MG63 (cell line): ENCODE measurements around the gene MED26. TPM values are rescaled to one million over a fixed set of nuclear protein-coding genes. Genes with fewer than 3 reads are reported as not detected.
A peak's percentile ranks its signal among the peaks of the same experiment; 100 is the strongest.

Source experiments
- DNase-seq: peaks from one replicate; pipeline ENCODE4 v3.0.0-alpha.2; 2020
- H3K27me3 ChIP-seq: fragments of 250-450 bp; sonication (Bioruptor Pico); 2 replicates; pipeline ENCODE4 v1.5.1; 2020; ENCODE audit warnings: mild to moderate bottlenecking, moderate library complexity
- H3K36me3 ChIP-seq: fragments of 250-450 bp; sonication (Bioruptor Pico); 2 replicates; pipeline ENCODE4 v1.5.1; 2020; ENCODE audit warnings: mild to moderate bottlenecking, moderate library complexity
- H3K4me3 ChIP-seq: fragments of 250-450 bp; sonication (Bioruptor Pico); 2 replicates; pipeline ENCODE4 v1.5.1; 2020; ENCODE audit warnings: mild to moderate bottlenecking, moderate library complexity
- H3K9me3 ChIP-seq: fragments of 250-450 bp; sonication (Bioruptor Pico); 2 replicates; pipeline ENCODE4 v1.5.1; 2020; ENCODE audit warnings: mild to moderate bottlenecking, moderate library complexity
- total RNA-seq: library from RNA; depleted of rRNA; stranded (reverse); fragments of >200 nt; shearing (Covaris generic); gene quantifications from 2 replicates; pipeline ENCODE4 v1.2.3, GENCODE V29; 2014; ENCODE audit warnings: low replicate concordance

Gene MED26
- total RNA-seq, 1 experiment from 2014 or later, result 10.5 TPM

DNA sequence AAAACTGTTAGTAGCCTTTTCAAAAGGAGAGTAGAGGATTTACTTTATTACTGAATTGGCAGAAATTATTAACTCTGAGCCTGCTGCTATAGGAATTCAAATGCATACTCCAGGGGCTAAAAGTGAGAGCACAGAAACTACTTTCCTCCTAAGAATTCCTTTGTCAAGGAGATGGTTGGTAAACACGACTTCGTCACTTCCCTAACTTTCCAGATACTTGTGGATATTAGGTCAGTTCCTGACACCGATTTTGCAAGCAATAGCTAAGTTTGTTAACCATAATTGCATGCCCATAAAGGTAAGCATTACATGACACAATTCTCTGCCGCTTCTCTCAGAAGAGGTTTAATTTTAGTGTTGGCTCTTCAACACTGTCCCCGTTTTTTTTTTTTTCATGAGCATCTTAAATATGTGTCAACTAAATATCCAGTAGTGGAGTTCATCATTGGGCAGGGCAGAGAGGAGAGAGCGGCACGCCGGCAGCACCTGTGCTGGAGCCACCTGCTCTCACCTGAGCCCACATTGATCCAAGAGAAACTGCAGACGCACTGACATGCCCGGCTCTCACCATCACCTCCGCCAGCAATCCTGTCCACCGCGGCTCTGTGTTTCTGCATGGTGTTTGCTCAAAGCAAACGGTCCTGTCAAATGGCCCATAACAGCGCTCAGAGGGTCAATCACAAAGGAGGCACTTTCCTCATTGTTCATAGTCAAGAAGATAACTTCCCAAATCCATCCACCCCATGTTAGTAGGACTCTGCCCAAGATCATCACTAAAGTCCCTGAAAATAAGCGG lies 2.6 kb downstream of the MED26 start:
- peaks cover 42% of the 10 kb centered on the region for H3K36me3 ChIP-seq
- H3K9me3 ChIP-seq, result no peaks in the 10 kb centered on the region
- H3K27me3 ChIP-seq, result no peaks in the 10 kb centered on the region
- H3K4me3 ChIP-seq, result 0 out of 2 replicates have a peak overlapping the region, but pooled peaks have one; percentile 93
- DNase-seq, result no peak

DNA sequence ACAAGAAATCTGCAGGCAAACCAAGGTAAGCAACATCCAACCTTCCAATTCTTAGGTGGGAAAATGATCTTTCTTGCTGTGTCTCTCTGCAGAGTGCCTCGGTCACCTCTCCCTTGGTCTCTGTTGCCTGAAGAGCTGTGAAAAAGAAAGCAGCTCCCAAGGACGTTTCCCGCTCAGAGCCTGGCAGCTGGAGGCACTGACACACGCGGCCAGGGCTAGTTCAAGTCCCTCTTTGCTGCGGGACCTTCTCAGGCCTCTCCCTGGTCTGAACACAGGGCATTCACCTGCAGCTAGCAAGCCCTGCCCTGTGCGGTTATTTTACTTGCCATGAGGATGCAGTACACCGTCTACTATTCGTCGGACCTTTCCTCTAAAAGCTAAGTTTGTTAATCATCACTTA lies 3.8 kb downstream of the MED26 start:
- no peaks in the 10 kb centered on the region for H3K9me3 ChIP-seq

DNA sequence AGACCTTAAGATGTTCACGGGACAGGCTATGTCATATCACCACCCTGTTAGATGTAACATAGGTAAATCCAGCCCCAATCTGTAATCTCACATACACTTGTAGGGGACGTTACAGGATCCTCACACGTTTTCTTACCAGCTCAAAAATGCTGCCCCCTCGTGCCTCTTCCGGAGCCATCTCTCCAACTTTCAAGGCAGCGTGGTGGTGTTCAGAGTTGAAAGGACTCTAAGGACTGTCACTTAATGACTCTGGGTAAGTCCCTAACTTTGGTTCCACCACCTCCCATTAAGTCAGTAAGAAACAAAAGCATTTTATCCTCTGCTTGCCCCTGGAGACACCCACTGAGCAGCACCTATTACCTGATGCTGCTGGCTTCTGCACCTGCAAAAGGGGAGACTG lies 4.4 kb downstream of the MED26 start:
- H3K36me3 ChIP-seq, result peaks cover 33% of the 10 kb centered on the region
- DNase-seq, result no peak

More for the DNA sequence above, 3.8 kb downstream of the MED26 start:
- Histone ChIP-seq H3K4me3 (no peak overlapping the region), H3K36me3 (peaks cover 36% of the 10 kb centered on the region), H3K27me3 (no peaks in the 10 kb centered on the region)
- DNase-seq, result no peak

DNA sequence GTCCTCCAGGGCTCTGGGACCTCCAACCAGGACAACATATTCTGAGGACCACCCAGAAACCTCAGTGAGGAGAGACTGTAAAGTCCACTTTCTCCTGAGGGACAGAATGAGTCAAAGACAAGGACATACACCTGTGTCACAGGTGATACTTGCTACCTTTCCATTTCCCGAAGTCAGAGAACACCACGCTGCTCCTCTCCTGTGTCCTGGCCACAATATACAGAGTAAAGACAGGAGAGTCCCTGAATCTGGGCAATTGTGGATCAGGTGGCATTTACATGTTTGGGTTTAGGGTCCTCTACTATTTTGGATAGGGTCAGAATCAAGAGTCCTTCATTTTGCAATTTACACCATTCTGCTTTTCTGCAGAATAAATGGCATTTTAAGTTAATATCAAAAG lies 4.9 kb downstream of the MED26 start:
- Histone ChIP-seq H3K27me3 (no peaks in the 10 kb centered on the region), H3K36me3 (peaks cover 33% of the 10 kb centered on the region), H3K9me3 (no peaks in the 10 kb centered on the region), H3K4me3 (no peak overlapping the region)
- DNase-seq, result no peak

More for the DNA sequence above, 4.4 kb downstream of the MED26 start:
- Histone ChIP-seq H3K4me3 (no peak overlapping the region), H3K27me3 (no peaks in the 10 kb centered on the region), H3K9me3 (no peaks in the 10 kb centered on the region)

DNA sequence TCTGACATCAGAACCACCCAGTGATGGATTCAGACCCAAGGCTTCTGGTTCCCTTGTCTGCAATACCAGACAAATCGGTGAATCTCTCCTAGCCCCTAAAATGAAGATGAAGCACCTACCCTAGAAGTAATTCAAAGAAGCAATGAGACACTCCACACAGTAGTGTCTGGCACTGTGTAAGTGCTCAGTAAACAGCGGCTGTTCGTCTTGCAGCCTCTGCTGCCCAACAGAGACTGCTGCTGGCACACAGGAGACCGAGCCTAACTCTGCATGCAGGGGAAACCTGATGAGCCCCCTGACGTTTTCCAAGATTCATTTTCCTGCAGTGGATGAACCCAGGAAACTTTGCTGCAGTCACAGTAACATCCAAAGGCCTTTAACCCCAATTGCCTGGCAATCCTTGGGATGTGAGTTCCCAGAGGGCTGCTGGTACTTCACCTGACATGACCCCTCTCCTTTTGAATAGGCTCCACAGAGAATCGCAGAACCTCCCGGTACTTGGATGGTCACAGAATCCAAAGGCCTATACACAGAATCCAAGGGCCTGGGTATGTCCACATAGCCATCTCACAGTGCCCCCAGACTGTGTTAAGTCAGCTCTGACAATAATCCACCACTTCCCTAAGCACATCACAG lies 6.7 kb downstream of the MED26 start:
- no peaks in the 10 kb centered on the region for H3K9me3 ChIP-seq
- no peak overlapping the region for H3K4me3 ChIP-seq
- peaks cover 33% of the 10 kb centered on the region for H3K36me3 ChIP-seq
- DNase-seq, result no peak
- no peaks in the 10 kb centered on the region for H3K27me3 ChIP-seq

DNA sequence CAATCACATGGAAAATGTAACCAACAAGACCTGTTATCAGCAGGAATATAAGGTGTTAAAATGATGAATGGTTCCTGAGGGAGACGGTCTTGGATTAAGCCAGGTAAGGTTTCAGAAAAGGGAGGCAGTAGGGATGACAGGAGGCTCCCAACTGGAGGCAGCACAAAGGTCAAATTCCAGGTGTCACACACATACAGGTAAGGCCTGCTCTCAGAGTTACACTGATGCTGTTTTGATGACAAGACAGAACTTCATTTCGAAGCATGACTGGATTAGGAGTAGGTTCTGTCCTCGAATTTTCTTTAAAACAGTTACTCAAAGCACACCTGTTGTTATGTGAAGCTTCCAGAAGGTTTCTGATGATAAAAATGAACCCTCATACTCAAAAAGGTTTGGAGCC lies 7.4 kb downstream of the MED26 start:
- no peak for DNase-seq
- Histone ChIP-seq H3K27me3 (no peaks in the 10 kb centered on the region), H3K36me3 (peaks cover 28% of the 10 kb centered on the region), H3K9me3 (no peaks in the 10 kb centered on the region), H3K4me3 (no peak overlapping the region)

DNA sequence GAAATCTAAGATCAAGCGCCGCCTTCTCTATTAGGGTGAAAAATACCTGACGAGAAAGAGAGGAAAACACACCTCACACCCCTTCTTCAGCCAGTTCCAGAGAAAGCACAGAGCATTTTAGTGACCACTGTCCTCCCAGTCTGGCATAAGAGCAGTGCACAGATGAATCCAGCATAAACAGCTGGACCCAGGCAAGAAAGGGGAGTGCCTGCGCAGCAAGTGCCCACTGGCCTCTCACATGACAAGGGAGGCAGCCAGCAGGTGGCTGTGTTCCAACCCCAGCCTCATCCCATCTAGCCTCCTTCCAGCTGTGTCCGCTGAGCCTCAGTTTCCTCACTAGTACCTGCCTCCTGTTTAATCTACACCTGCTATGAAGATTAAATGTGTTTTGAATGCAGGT lies 8.0 kb downstream of the MED26 start:
- DNase-seq, result no peak
- peaks cover 23% of the 10 kb centered on the region for H3K36me3 ChIP-seq
- no peaks in the 10 kb centered on the region for H3K9me3 ChIP-seq
- H3K4me3 ChIP-seq, result no peak overlapping the region
- H3K27me3 ChIP-seq, result no peaks in the 10 kb centered on the region

DNA sequence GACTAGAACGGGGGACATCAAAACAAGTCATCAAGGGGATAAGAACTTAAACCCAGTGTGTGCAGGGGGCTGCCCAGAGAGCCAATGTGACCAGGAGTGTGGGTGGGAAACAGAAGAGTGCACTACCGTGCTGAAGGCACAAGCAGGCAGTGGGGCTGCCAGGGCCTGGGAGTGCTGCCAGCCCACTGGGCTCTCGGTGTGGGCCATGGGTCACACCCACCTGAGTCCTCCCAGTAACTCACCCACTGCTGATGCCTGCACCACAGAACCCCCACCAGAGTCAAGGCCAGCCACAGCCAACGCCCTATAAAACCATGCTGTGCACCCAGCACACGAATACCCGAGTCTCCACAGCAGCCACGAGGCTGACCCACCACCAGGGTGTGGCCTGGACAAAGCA lies 8.5 kb downstream of the MED26 start:
- Histone ChIP-seq H3K9me3 (no peaks in the 10 kb centered on the region), H3K27me3 (no peaks in the 10 kb centered on the region), H3K36me3 (peaks cover 17% of the 10 kb centered on the region), H3K4me3 (no peak overlapping the region)
- DNase-seq, result peak; percentile 41

DNA sequence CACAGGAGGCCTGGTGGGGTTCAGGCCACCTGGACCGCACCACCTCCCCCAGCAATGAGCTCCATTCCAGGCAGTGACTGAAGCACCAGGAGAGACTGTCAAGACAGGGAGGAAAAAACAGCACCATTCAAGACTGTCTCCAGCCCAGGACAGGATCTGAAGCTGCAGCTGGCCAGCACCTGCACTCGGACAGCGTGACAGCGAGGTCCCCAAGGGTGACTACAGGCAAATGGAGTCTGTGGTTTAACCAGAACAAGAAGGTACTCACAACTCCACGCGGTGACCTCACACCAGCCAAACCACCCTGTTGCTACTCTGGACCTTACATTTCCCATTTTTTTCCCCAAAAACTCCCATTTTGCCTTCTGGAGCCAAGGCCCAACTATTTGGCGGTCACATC lies 9.8 kb downstream of the MED26 start:
- Histone ChIP-seq H3K4me3 (no peak overlapping the region), H3K27me3 (no peaks in the 10 kb centered on the region), H3K9me3 (no peaks in the 10 kb centered on the region), H3K36me3 (peaks cover 5% of the 10 kb centered on the region)
- no peak for DNase-seq

DNA sequence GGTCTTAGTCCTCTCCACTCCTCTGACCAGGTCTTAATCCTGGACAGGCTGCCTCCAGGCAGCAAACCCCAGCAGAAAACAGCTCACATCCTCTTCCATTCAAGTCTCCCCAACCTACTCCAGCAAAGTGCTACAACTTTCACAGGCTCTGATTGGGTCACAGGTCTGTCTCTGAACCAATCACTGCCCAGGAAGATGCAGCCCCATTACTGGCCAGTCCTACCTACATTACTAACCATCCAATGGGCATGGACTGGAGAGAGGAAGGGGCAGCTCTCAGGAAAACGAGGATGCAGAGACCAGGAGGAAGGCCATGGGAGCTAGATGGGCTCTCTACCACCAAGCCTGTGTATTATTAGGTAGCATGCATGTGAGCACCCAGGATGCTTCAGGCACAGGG lies 12.2 kb downstream of the MED26 start:
- H3K36me3 ChIP-seq, result no peaks in the 10 kb centered on the region; the same call in 1 of the 2 replicates
- H3K9me3 ChIP-seq, result no peaks in the 10 kb centered on the region
- no peak overlapping the region for H3K4me3 ChIP-seq
- no peaks in the 10 kb centered on the region for H3K27me3 ChIP-seq
- DNase-seq, result no peak

DNA sequence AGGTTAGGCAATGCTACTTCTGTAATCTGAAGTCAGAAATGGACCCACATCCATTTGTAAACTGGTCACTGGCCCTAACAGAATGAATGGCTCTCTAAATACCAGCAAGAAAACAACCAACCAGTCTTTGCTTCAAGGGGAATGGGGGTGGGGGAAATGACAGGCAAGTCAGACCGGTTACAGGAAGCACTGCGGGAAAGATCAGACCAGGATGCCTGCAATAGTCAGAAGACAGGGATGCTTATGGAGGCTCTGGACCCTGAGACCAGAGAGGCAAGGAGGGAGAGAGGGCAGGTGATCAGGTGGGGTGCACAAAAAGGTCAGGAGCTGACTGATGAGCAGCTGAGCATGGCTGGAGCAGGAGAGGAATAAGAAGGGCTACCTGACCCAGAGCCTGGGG lies 13.1 kb downstream of the MED26 start:
- Histone ChIP-seq H3K27me3 (no peaks in the 10 kb centered on the region), H3K36me3 (no peaks in the 10 kb centered on the region; the same call in 1 of the 2 replicates), H3K4me3 (no peak overlapping the region), H3K9me3 (no peaks in the 10 kb centered on the region)
- no peak for DNase-seq

DNA sequence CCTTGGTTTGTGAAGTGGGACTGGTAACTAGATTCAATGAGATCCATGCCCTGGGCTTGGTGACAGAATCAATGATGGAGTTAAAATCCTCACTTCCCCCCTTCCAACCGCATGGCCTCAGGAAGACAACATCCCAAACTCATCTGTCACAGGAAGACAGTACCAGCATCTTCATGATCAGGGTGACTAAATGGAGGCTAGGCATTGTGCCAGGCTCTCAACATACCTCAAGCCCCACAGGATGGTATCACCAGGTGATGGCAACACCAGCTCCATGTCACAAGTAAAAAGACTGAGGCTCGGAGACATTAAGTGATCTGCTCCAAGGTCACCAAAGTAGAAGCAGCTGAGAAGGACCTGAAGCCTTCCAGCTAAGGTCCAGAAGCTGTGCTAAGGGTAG lies 14.2 kb downstream of the MED26 start:
- no peaks in the 10 kb centered on the region; the same call in 1 of the 2 replicates for H3K36me3 ChIP-seq
- no peaks in the 10 kb centered on the region for H3K9me3 ChIP-seq
- no peak for DNase-seq
- no peaks in the 10 kb centered on the region for H3K27me3 ChIP-seq
- no peak overlapping the region for H3K4me3 ChIP-seq

DNA sequence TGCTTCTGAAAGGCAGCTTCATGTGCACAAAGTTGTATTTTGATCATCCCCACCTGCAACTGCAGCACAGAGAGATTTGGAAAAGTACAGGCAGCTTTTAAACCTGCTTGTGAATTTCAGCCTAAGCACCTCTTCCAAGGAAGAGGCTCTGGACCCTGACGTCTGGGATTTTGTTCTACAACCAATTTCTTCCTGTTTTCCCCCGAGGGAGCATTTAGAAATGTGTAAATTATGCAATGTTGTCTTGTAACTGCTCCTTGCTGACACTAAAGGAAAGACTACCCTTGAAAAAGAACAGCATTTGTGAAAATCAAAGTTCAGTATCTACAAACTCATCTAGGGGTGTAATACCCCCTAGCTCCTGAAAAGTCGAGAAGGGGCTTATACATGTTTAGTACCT lies 15.4 kb downstream of the MED26 start:
- H3K4me3 ChIP-seq, result no peak overlapping the region
- no peak for DNase-seq
- H3K27me3 ChIP-seq, result no peaks in the 10 kb centered on the region
- H3K36me3 ChIP-seq, result no peaks in the 10 kb centered on the region; the same call in 1 of the 2 replicates
- no peaks in the 10 kb centered on the region for H3K9me3 ChIP-seq

DNA sequence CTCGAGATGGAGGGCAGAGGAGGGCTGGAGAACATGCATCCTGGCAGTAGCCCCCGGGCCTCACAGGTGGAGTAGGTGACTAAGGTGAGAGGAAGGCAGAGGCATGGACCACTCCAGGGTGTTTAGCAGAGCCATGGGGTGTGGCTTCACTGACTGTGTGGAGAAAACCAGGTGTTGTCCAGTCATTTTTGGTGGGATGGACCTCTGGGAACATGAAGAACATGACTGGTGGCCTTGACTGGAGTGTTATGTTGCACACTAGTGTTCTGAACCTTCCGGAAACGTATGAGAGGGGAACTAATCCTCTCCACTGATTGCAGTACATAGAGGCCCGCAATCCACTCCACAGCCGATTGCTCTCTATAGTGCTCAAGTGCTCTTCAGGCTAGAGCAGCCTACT lies 16.9 kb downstream of the MED26 start:
- no peak for DNase-seq
- no peaks in the 10 kb centered on the region for H3K27me3 ChIP-seq
- H3K4me3 ChIP-seq, result no peak overlapping the region
- H3K9me3 ChIP-seq, result no peaks in the 10 kb centered on the region
- H3K36me3 ChIP-seq, result no peaks in the 10 kb centered on the region; the same call in 1 of the 2 replicates

DNA sequence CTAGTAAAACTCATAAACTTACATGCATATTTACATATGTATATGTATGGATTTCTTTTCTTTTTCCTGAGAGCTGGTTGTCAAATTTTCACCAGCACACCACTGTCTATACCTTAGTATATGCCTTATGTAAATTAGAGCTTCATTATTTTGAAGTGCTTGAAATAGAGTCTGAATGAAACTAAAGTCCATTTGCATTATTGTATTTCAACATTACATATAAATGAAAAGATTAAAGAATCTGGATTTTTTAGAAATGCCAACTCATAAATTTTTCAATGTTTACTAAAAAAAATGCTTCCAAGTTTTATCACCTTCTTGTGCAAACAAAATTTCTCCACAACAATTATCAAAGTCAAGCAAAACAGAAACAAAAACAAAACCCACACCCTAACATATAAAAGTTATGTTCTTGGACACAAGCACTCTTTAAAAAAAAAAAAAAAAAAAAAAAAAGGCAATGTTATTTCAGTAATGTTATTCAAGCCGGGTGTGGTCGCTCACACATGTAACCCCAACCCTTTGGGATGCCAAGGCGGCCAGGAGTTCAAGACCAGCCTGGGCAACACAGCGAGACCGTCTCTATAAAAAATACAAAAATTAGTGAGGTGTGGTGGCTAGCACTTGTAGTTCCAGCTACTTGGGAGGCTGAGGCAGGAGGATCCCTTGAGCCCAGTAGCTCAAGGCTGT lies 18.3 kb downstream of the MED26 start:
- H3K9me3 ChIP-seq, result no peaks in the 10 kb centered on the region
- no peak overlapping the region for H3K4me3 ChIP-seq
- no peak for DNase-seq
- no peaks in the 10 kb centered on the region for H3K27me3 ChIP-seq
- peaks cover 6% of the 10 kb centered on the region for H3K36me3 ChIP-seq

DNA sequence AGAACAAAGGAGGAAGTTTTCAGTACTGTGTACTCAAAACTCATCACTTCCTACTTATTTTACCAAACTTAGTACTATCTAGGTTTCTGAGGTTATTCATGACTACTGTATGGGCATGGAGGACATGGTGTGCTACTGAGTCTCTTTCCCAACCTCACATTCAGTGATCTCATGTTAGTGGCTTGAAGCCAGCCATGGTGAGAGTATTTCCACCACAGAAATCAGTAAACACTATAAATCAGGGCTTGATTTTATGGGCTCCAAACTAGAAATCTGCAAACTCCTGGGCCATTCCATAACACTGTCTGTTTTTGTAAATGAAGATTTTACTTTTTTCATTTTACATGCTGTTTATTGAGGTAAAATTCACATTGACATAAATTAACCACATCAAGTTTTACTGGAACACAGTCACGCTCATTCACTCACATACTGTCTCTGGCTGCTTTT lies 19.7 kb downstream of the MED26 start:
- DNase-seq, result peak; percentile 65
- Histone ChIP-seq H3K4me3 (no peak overlapping the region), H3K9me3 (no peaks in the 10 kb centered on the region)

DNA sequence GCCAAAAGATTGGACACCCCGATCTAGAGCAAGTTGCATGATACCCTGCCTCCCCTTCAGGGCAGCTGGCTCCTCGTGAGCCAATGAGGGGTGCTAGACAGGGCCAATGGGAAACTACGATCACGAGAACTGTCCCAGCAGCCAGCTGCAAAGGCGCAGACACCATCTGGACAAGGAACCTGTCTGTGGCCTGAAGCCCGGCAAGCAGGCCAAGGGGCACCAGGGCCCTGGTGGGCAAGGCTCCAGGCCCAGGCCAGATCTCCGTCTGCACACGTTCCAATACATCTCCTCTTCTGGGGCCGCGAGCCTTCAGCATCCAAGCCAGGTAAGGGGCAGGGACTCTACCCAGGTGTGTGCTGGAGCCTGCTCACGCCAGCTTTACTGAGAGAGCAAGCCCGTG lies 20.2 kb downstream of the MED26 start:
- H3K36me3 ChIP-seq, result peaks cover 6% of the 10 kb centered on the region
- H3K27me3 ChIP-seq, result no peaks in the 10 kb centered on the region
- no peak for DNase-seq
- no peak overlapping the region for H3K4me3 ChIP-seq
- H3K9me3 ChIP-seq, result no peaks in the 10 kb centered on the region

More for the DNA sequence above, 19.7 kb downstream of the MED26 start:
- Histone ChIP-seq H3K36me3 (peaks cover 6% of the 10 kb centered on the region), H3K27me3 (no peaks in the 10 kb centered on the region)
